Effector memory CD8-positive, alpha-beta T cell (primary cell): ENCODE measurements around the gene OR2AE1.
"Not testable (repeated sequence)": the region's sequence is repeated elsewhere in the genome, so short reads cannot be mapped to it uniquely, and the experiment has no call there.

Source experiments
- ATAC-seq: fragments of 150-1000 bp; cut with Tn5 transposase; replicated peaks from 2 replicates; pipeline ENCODE4 v1.10.0; 2021; ENCODE audit warnings: mild to moderate bottlenecking, moderate library complexity
- DNase-seq, 3 experiments: peaks; one replicate each; pipeline ENCODE4 v3.0.0; 2021
- H3K27ac Mint-ChIP-seq, 2 donors: one replicate each; pipeline ENCODE4 v1.8.0; 2022; ENCODE audit warnings: mild to moderate bottlenecking in 2 of 2, mixed read lengths in 2 of 2, moderate library complexity in 2 of 2
- H3K27me3 Mint-ChIP-seq, 2 donors: one replicate each; pipeline ENCODE4 v1.8.0; 2022; ENCODE audit warnings: mixed read lengths in 2 of 2
- H3K36me3 Mint-ChIP-seq: one replicate; pipeline ENCODE4 v1.8.0; 2022; ENCODE audit warnings: mild to moderate bottlenecking, moderate library complexity, mixed read lengths; ENCODE audit not compliant: insufficient read depth
- H3K4me1 Mint-ChIP-seq, 2 donors: one replicate each; pipeline ENCODE4 v1.8.0; 2022; ENCODE audit warnings: low read depth in 2 of 2, mixed read lengths in 2 of 2
- H3K4me3 Mint-ChIP-seq, 2 donors: one replicate each; pipeline ENCODE4 v1.8.0; 2022; ENCODE audit warnings: mild to moderate bottlenecking in 2 of 2, mixed read lengths in 2 of 2, moderate library complexity in 2 of 2
- H3K9me3 Mint-ChIP-seq, 2 donors: one replicate each; pipeline ENCODE4 v1.8.0; 2022; ENCODE audit warnings: mixed read lengths in 2 of 2

Gene OR2AE1

DNA sequence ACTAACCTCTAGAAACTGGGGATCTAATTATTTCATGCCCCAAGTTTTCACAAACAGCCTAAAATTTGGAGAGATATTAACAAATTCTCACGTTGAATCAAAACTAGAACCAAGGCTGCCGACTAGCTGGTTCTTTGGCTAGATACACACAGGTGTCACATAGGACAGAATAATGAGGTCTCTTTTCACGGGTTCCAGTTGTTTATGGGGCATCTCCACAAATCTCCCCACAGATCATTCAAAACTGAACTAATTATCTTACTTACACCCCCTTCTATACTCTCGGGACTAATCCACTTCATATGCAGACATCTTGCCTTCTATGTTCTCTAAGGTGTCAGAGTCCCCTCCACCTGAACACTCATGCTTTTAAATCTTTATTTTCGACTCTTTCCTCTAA is 16.4 kb upstream of the OR2AE1 start:
- DNase-seq (no peak), ATAC-seq (no peak)
- H3K36me3 Mint-ChIP-seq, result peaks cover 18% of the 10 kb centered on the region
- peaks cover 10 to 14% of the 10 kb centered on the region in 2 donors for H3K4me1 Mint-ChIP-seq
- H3K27ac Mint-ChIP-seq, result peak overlapping the region in 1 of 2 donors; percentile 84
- no peaks in the 10 kb centered on the region for H3K9me3 Mint-ChIP-seq
- no peaks in the 10 kb centered on the region for H3K27me3 Mint-ChIP-seq
- no peak overlapping the region for H3K4me3 Mint-ChIP-seq

DNA sequence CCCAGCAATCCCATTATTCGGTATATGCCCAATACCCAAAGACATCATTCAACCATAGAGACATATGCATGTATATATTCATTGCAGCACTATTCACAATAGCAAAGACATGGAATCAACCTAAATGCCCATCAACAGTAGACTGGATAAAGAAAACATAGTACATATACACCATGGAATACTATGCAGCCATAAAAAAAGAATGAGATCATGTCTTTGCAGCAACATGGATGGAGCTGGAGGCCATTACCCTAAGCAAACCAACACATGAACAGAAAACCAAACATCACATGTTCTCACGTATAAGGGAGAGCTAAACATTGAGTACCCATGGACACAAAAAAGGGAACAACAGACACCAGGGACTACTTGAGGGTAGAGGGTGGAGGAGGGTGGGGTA is 13.5 kb upstream of the OR2AE1 start:
- H3K27me3 Mint-ChIP-seq, DNase-seq: not testable (repeated sequence)
- H3K36me3 Mint-ChIP-seq, result peaks cover 18% of the 10 kb centered on the region

DNA sequence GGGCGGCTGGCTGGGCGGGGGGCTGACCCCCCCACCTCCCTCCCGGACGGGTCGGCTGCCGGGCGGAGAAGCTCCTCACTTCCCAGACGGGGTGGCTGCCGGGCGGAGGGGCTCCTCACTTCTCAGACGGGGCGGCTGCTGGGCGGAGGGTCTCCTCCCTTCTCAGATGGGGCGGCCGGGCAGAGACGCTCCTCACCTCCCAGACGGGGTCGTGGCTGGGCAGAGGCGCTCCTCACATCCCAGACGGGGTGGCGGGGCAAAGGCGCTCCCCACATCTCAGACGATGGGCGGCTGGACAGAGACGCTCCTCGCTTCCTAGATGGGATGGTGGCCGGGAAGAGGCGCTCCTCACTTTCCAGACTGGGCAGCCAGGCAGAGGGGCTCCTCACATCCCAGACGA is 11.5 kb upstream of the OR2AE1 start:
- H3K4me3 Mint-ChIP-seq, H3K27ac Mint-ChIP-seq, H3K9me3 Mint-ChIP-seq, ATAC-seq, H3K27me3 Mint-ChIP-seq, H3K4me1 Mint-ChIP-seq, DNase-seq: not testable (repeated sequence)
- H3K36me3 Mint-ChIP-seq, result peaks cover 15% of the 10 kb centered on the region

More for the DNA sequence above, 13.5 kb upstream of the OR2AE1 start:
- ATAC-seq, H3K27ac Mint-ChIP-seq, H3K4me3 Mint-ChIP-seq, H3K4me1 Mint-ChIP-seq, H3K9me3 Mint-ChIP-seq: not testable (repeated sequence)

GRCh38 chr7:99881370-99881769 is 4.5 kb upstream of the OR2AE1 start:
- no peak for DNase-seq

GRCh38 chr7:99876491-99876890 is 342 bp downstream of the OR2AE1 start:
- H3K9me3 Mint-ChIP-seq, result no peaks in the 10 kb centered on the region
- H3K36me3 Mint-ChIP-seq, result no peaks in the 10 kb centered on the region
- H3K4me1 Mint-ChIP-seq, result no peaks in the 10 kb centered on the region
- no peak for DNase-seq
- no peak for ATAC-seq
- peaks cover 0 to 16% of the 10 kb centered on the region in 2 donors for H3K27me3 Mint-ChIP-seq
- H3K4me3 Mint-ChIP-seq, result no peak overlapping the region
- H3K27ac Mint-ChIP-seq, result no peak overlapping the region

More at GRCh38 chr7:99881370-99881769, 4.5 kb upstream of the OR2AE1 start:
- Mint-ChIP-seq H3K27ac (no peak overlapping the region), H3K36me3 (no peaks in the 10 kb centered on the region), H3K4me1 (no peaks in the 10 kb centered on the region), H3K27me3 (no peaks in the 10 kb centered on the region), H3K9me3 (no peaks in the 10 kb centered on the region), H3K4me3 (no peak overlapping the region)
- no peak for ATAC-seq

DNA sequence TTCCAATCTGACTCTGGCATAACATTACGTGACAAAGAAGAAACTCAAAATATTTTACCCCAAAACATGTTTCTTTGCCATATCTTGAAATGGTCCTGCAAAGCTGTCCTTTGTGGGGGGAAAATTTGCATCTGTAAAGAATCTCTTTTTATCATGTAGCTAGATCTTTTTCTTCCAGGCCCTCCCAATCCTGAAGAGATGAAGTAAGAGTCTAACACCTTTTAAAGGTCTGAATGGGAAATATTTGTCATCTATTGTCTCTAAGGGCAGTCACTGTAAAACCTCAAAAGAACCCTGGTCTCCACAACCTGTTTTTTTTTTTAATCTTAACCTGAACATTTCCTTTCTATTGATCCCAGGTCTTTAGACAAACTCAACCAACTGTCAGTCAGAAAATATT is 8.6 kb downstream of the OR2AE1 start:
- H3K36me3 Mint-ChIP-seq, result no peaks in the 10 kb centered on the region
- no peak for ATAC-seq
- H3K27ac Mint-ChIP-seq, result no peak overlapping the region
- no peak for DNase-seq
- H3K4me3 Mint-ChIP-seq, result no peak overlapping the region
- peaks cover 29 to 69% of the 10 kb centered on the region in 2 donors for H3K27me3 Mint-ChIP-seq
- H3K4me1 Mint-ChIP-seq, result no peaks in the 10 kb centered on the region
- peaks cover 0 to 3% of the 10 kb centered on the region in 2 donors for H3K9me3 Mint-ChIP-seq

DNA sequence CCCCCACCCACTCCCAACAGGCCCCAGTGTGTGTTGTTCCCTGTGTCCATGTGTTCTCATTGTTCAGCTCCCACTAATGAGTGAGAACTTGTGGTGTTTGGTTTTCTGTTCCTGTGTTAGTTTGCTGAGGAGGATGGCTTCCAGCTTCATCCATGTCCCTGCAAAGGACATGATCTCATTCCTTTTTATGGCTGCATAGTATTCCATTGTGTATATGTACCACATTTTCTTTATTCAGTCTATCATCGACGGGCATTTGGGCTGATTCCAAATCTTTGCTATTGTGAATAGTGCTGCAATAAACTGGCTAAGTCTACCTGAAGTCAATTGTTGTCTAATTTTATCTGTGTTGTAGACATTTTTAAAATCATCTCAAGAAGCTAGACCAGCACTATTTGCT is 9.4 kb downstream of the OR2AE1 start:
- not testable (repeated sequence) for ATAC-seq, H3K36me3 Mint-ChIP-seq, DNase-seq, H3K27ac Mint-ChIP-seq, H3K4me1 Mint-ChIP-seq, H3K4me3 Mint-ChIP-seq, H3K9me3 Mint-ChIP-seq
- peaks cover 36 to 69% of the 10 kb centered on the region in 2 donors for H3K27me3 Mint-ChIP-seq

DNA sequence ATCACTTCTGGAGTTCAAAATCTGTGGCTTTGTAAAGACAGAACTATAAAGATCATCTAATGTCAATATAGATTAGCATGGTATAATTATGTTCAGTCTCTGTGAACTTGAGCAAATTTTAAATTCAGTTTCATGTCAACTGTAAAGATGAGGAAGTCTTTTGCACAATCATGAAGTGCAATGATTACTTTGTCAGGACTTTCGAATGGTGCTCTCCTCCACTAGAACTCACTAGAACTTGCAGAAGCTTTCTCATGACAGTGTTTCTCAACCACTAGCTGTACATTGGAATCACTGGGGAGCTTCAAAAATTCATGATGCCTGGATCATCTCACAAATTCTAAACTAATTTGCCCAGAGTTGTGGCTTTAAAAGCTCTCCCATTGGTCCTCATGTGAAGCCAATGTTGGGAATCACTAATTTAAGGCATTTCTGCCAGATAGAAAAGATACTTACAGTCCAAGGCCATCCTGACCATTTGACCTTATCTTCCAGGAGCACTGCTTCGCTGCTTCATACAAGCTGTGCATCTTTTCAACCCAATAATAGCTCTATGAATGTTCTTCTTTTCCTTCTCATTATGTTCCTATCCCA is 12.9 kb downstream of the OR2AE1 start:
- peaks cover 30 to 61% of the 10 kb centered on the region in 2 donors for H3K27me3 Mint-ChIP-seq
- H3K4me1 Mint-ChIP-seq, result no peaks in the 10 kb centered on the region
- DNase-seq (no peak), ATAC-seq (no peak)
- no peaks in the 10 kb centered on the region for H3K36me3 Mint-ChIP-seq
- H3K9me3 Mint-ChIP-seq, result peaks cover 0 to 3% of the 10 kb centered on the region in 2 donors
- no peak overlapping the region for H3K27ac Mint-ChIP-seq
- H3K4me3 Mint-ChIP-seq, result no peak overlapping the region

GRCh38 chr7:99860281-99861127 is 16.3 kb downstream of the OR2AE1 start:
- H3K27me3 Mint-ChIP-seq, result peaks cover 34 to 61% of the 10 kb centered on the region in 2 donors
- no peaks in the 10 kb centered on the region for H3K9me3 Mint-ChIP-seq
- no peak for DNase-seq

GRCh38 chr7:99855236-99855635 is 21.6 kb downstream of the OR2AE1 start:
- DNase-seq (no peak), ATAC-seq (no peak)
- Mint-ChIP-seq H3K27ac (no peak overlapping the region), H3K4me3 (no peak overlapping the region), H3K36me3 (no peaks in the 10 kb centered on the region), H3K4me1 (no peaks in the 10 kb centered on the region), H3K27me3 (peaks cover 40 to 58% of the 10 kb centered on the region in 2 donors), H3K9me3 (no peaks in the 10 kb centered on the region)

More at GRCh38 chr7:99860281-99861127, 16.3 kb downstream of the OR2AE1 start:
- no peaks in the 10 kb centered on the region for H3K4me1 Mint-ChIP-seq
- H3K27ac Mint-ChIP-seq, result no peak overlapping the region
- no peak overlapping the region for H3K4me3 Mint-ChIP-seq
- ATAC-seq, result no peak
- no peaks in the 10 kb centered on the region for H3K36me3 Mint-ChIP-seq

- no peaks in the 10 kb centered on the region for H3K36me3 Mint-ChIP-seq
- H3K27ac Mint-ChIP-seq, result no peak overlapping the region
- DNase-seq (no peak), ATAC-seq (no peak)
- no peaks in the 10 kb centered on the region for H3K9me3 Mint-ChIP-seq
- peaks cover 36 to 58% of the 10 kb centered on the region in 2 donors for H3K27me3 Mint-ChIP-seq
- no peaks in the 10 kb centered on the region for H3K4me1 Mint-ChIP-seq
- no peak overlapping the region for H3K4me3 Mint-ChIP-seq
Measured at GRCh38 chr7:99848420-99849216, 28.2 kb downstream of the OR2AE1 start.

DNA sequence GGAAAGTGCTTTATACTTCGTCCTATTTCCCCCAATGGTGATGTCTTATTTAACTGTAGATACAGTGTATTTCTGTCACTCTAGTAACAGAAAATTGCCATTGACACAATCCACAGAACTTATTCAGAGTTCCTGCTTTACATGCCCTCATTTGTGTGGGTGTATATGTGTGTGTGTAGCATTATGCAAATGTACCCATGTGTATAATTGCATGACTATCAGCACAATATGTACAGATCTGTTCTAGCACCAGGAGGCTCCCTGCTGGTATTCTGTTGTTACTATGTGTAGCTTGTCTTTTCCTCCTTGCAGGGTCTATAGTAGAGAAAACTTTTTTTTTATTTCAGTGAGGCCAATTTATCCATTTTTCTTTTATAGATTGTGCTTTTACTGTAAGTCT is 32.5 kb downstream of the OR2AE1 start:
- no peaks in the 10 kb centered on the region for H3K4me1 Mint-ChIP-seq
- no peak overlapping the region for H3K4me3 Mint-ChIP-seq
- ATAC-seq, result no peak
- no peak for DNase-seq
- H3K36me3 Mint-ChIP-seq, result no peaks in the 10 kb centered on the region
- peaks cover 31 to 40% of the 10 kb centered on the region in 2 donors for H3K27me3 Mint-ChIP-seq
- no peak overlapping the region for H3K27ac Mint-ChIP-seq
- H3K9me3 Mint-ChIP-seq, result no peaks in the 10 kb centered on the region

- ATAC-seq, result no peak
- Mint-ChIP-seq H3K4me3 (no peak overlapping the region), H3K4me1 (no peaks in the 10 kb centered on the region), H3K36me3 (no peaks in the 10 kb centered on the region), H3K9me3 (no peaks in the 10 kb centered on the region), H3K27me3 (peaks cover 33 to 37% of the 10 kb centered on the region in 2 donors), H3K27ac (no peak overlapping the region)
- no peak for DNase-seq
Measured at GRCh38 chr7:99843808-99844207, 33.0 kb downstream of the OR2AE1 start.
